ENCODE results near the gene DENND4B.

DNA sequence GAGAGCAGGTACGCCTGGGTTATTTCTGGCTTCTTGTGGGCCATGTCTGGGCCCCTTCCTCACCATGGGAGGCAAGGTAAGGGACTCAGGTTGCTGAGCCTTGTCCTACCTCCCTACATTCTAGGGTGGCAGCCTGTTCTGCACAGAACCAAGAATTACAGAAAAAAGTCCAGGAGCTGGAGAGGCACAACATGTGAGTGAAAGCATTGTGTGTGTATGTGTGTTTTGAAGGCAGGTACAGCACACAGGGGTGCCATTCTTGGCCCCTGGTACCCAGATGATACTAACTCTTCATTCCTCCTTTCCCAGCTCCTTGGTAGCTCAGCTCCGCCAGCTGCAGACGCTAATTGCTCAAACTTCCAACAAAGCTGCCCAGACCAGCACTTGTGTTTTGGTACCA, 26.6 kb upstream of the DENND4B start:
- TF ChIP-seq GATA3 (IDR thresholded peaks at IDR 0.05; ENCODE audit: low read depth, low read length) (no peak), GATA2 (IDR thresholded peaks at IDR 0.05; ENCODE audit: low read depth, low read length) (no peak)
